Body of pancreas (tissue), 4 donors: ENCODE measurements around the gene AMPD2. TPM values are rescaled to one million over a fixed set of nuclear protein-coding genes. Genes with fewer than 3 reads are reported as not detected.
"Not testable (repeated sequence)": the region's sequence is repeated elsewhere in the genome, so short reads cannot be mapped to it uniquely, and the experiment has no call there.

Experiments
- ATAC-seq: fragments of 150-250 bp; one replicate; pipeline ENCODE4 v1.9.1; 2016
- DNase-seq, 4 donors: peaks; one replicate each; pipeline ENCODE4 v3.0.0-alpha.2; 2019
- H3K27ac ChIP-seq, 4 donors: fragments of 200-600 bp; sonication (generic); 1 replicate in 3 of 4; 2 replicates in 1 of 4; pipeline versions ENCODE4 v1.5.1 to v1.6.1; 2016 to 2019; ENCODE audit warnings: mild to moderate bottlenecking in 1 of 4, mixed read lengths in 1 of 4, moderate library complexity in 1 of 4
- H3K27me3 ChIP-seq, 2 donors: fragments of 200-600 bp; sonication (generic); one replicate each; pipeline ENCODE4 v1.6.0; 2016; ENCODE audit warnings: mild to moderate bottlenecking in 1 of 2
- H3K36me3 ChIP-seq, 2 donors: fragments of 200-600 bp; sonication (generic); replicated peaks in 1 of 2; 2 replicates each; pipeline ENCODE4 v1.5.1; 2016; ENCODE audit warnings: low read depth in 2 of 2; ENCODE audit not compliant: insufficient read depth in 1 of 2
- H3K4me1 ChIP-seq: fragments of 200-600 bp; sonication (generic); one replicate; pipeline ENCODE4 v1.6.0; 2016
- H3K4me3 ChIP-seq, 2 donors: fragments of 200-600 bp; sonication (generic); 1 replicate in 1 of 2; 2 replicates in 1 of 2; pipeline ENCODE4 v1.5.1; 2016 to 2019
- H3K9me3 ChIP-seq, 3 donors: fragments of 200-600 bp; sonication (generic); 1 replicate in 2 of 3; 2 replicates in 1 of 3; pipeline ENCODE4 v1.5.1; 2016
- CTCF ChIP-seq, 7 experiments: fragments of 450-650 bp in 4 of 7; fragments of 200-600 bp in 3 of 7; sonication (generic) in 3 of 7; IDR thresholded peaks; one replicate each; pipeline ENCODE4 v1.5.1; 2016 to 2019; ENCODE audit warnings: antibody characterized with exemption in 7 of 7
- POLR2A ChIP-seq, 3 donors: fragments of 450-650 bp; IDR thresholded peaks; one replicate each; pipeline ENCODE4 v1.6.1; 2016; ENCODE audit warnings: antibody characterized with exemption in 3 of 3, mild to moderate bottlenecking in 2 of 3
- WGBS, 2 donors: methylation state at CpG; one replicate each; pipeline ENCODE4 v1.1.5; 2017; 5-methylcytosine and 5-hydroxymethylcytosine counted together
- intact Hi-C: fragments of 100-400 bp; cut with DNase I; formaldehyde crosslinking; loops from one replicate; pipeline ENCODE4 v1.15.1; 2023
- microRNA counts, 2 donors: library from miRNA; unstranded; fragments of <30 nt; microRNA quantifications; one replicate each; lab custom pipeline; 2017
- small RNA-seq: library from RNA; depleted of rRNA; stranded (forward); fragments of <200 nt; gene quantifications from one replicate; pipeline ENCODE3, GENCODE V24; 2016
- total RNA-seq, 2 donors: library from RNA; depleted of rRNA; stranded (reverse); fragments of >200 nt; gene quantifications; one replicate each; pipeline ENCODE4 v1.1.0, GENCODE V29; 2016

AMPD2 gene
- total RNA-seq, 2 donors from 2014 or later, result 22.1 to 111 TPM

- Histone ChIP-seq H3K27ac (no peak overlapping the region), H3K27me3 (no peaks in the 10 kb centered on the region), H3K36me3 (no peaks in the 10 kb centered on the region), H3K9me3 (no peaks in the 10 kb centered on the region), H3K4me3 (no peak overlapping the region), H3K4me1 (no peaks in the 10 kb centered on the region)
- no peak for ATAC-seq
- 68% methylated on average over 3 of the region's 3 CpGs for WGBS, 2 donors
- DNase-seq, result no peak
- intact Hi-C loops, result no loop called here
- TF ChIP-seq CTCF (IDR thresholded peaks at IDR 0.05) (no peak), POLR2A (IDR thresholded peaks at IDR 0.05) (no peak)
These were observed 57.8 kb downstream of the AMPD2 start for GRCh38 chr1:109677459-109677858.

- H3K9me3 ChIP-seq, H3K36me3 ChIP-seq, H3K4me1 ChIP-seq, ATAC-seq, H3K4me3 ChIP-seq, H3K27me3 ChIP-seq, DNase-seq, H3K27ac ChIP-seq, intact Hi-C loops: not testable (repeated sequence)
- WGBS, 2 donors, result 74 to 79% methylated on average over 2 of the region's 2 CpGs
These were observed 59.0 kb downstream of the AMPD2 start for GRCh38 chr1:109678637-109679036.

MicroRNAs within 50 kb of the gene (microRNA counts, 767-probe panel; counts per million panel counts)
- 4,683 to 5,146 counts per million in 2 donors for microRNA hsa-miR-197-3p (lab: Ali Mortazavi, UCI)

Small RNA genes lying within 50 kb of the gene (small RNA-seq; reads per million reads assigned to genes)
- not detected for gene RNU6V

Other genes starting within 250 kb of the AMPD2 start
- gene SORT1, start 221.9 kb upstream of the AMPD2 start, total RNA-seq, result 10 to 100 TPM; 23.6 to 24.7 TPM
- gene PSMA5, start 193.4 kb upstream of the AMPD2 start, total RNA-seq, result 1 to 10 TPM; 8.6 to 8.9 TPM
- gene SYPL2, start 153.3 kb upstream of the AMPD2 start, total RNA-seq, result 1 to 10 TPM; 1.8 to 2.3 TPM
- 1 to 10 TPM; 2.6 to 5.9 TPM for gene ATXN7L2, start 135.9 kb upstream of the AMPD2 start, total RNA-seq
- 1 to 10 TPM; 6.2 to 6.9 TPM for gene CYB561D1, start 125.7 kb upstream of the AMPD2 start, total RNA-seq
- gene AMIGO1, start 110.1 kb upstream of the AMPD2 start, total RNA-seq, result 1 to 10 TPM; 2.6 to 8.6 TPM
- gene GPR61, start 80.0 kb upstream of the AMPD2 start, total RNA-seq, result not detected
- gene GNAI3, start 71.2 kb upstream of the AMPD2 start, total RNA-seq, result 1 to 10 TPM; 3.6 to 4.9 TPM
- not detected for gene GNAT2, start 221 bp upstream of the AMPD2 start, total RNA-seq
- 10 to 100 TPM; 24.1 to 37.2 TPM for gene GSTM4, start 36.3 kb downstream of the AMPD2 start, total RNA-seq
- 10 to 100 TPM; 51.1 to 60.6 TPM for gene GSTM2, start 48.2 kb downstream of the AMPD2 start, total RNA-seq
- 10 to 100 TPM in 1 of 2 donors, not detected in 1; 19.5 TPM for gene GSTM1, start 68.0 kb downstream of the AMPD2 start, total RNA-seq
- 1 to 10 TPM in 1 of 2 donors, not detected in 1; 1.8 TPM for gene GSTM5, start 92.4 kb downstream of the AMPD2 start, total RNA-seq
- 10 to 100 TPM; 68.5 to 73.8 TPM for gene GSTM3, start 121.2 kb downstream of the AMPD2 start, total RNA-seq
- 1 to 10 TPM in 1 of 2 donors, not detected in 1; 4.2 TPM for gene EPS8L3, start 144.1 kb downstream of the AMPD2 start, total RNA-seq